HG03025 (cell line): ENCODE results near the gene EFCAB11.
"Not testable (repeated sequence)": the region's sequence is repeated elsewhere in the genome, so short reads cannot be mapped to it uniquely, and the experiment has no call there.

Experiments used
- ATAC-seq: cut with Tn5 transposase; IDR thresholded peaks from one replicate; pipeline ENCODE4 v1.9.1; 2021; ENCODE audit warnings: mild to moderate bottlenecking, moderate library complexity; ENCODE audit not compliant: unreplicated experiment, low FRiP score

Gene EFCAB11

GRCh38 chr14:89912667-89913211, 41.8 kb downstream of the EFCAB11 start:
- no peak for ATAC-seq

- no peak for ATAC-seq
Observed at GRCh38 chr14:89912221-89912620, 42.3 kb downstream of the EFCAB11 start.

- no peak for ATAC-seq
Observed at GRCh38 chr14:89911010-89911919, 43.3 kb downstream of the EFCAB11 start.

- ATAC-seq, result no peak
Observed at GRCh38 chr14:89910691-89911009, 43.9 kb downstream of the EFCAB11 start.

GRCh38 chr14:89909586-89909985, 44.9 kb downstream of the EFCAB11 start:
- ATAC-seq, result no peak

GRCh38 chr14:89908712-89909450, 45.6 kb downstream of the EFCAB11 start:
- no peak for ATAC-seq

DNA sequence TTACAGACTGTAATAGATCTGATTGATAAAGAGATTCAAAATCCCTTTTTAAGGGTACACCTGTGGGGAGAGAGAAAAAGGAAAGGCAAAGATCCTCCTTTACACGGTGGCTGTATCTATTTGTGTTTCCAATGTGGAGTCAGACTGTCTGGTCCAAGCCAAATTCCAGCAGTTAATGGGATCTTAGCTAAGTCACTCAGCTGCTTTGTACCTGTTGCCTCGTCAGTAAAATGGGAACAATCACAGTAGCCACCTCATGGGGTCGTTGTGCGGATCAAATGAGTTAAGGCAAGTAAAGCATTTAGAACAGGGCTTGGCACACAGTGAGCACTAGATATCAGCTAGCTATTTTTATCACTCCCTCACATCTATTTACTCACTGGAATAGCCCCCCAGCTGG, 46.9 kb downstream of the EFCAB11 start:
- no peak for ATAC-seq

DNA sequence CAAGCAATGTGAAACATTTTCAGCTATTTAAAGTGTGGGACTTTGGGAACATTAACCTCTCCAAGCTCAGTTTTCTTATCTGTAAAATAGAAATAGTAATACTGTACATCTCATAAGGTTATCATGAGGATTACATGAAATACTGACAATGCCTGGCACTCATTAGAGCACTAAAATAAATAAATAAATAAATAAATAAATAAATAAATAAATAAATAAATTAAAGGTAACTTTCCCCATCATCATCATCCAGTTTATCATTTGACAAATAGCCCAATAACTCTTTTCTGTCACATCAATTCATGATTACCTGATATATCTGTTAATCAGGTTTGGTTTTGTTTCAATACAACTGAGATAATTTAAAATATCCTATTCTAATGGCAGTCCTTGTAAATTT, 48.5 kb downstream of the EFCAB11 start:
- no peak for ATAC-seq

GRCh38 chr14:89903340-89903952, 51.1 kb downstream of the EFCAB11 start:
- no peak for ATAC-seq

- no peak for ATAC-seq
Observed at GRCh38 chr14:89902881-89903280, 51.6 kb downstream of the EFCAB11 start.

DNA sequence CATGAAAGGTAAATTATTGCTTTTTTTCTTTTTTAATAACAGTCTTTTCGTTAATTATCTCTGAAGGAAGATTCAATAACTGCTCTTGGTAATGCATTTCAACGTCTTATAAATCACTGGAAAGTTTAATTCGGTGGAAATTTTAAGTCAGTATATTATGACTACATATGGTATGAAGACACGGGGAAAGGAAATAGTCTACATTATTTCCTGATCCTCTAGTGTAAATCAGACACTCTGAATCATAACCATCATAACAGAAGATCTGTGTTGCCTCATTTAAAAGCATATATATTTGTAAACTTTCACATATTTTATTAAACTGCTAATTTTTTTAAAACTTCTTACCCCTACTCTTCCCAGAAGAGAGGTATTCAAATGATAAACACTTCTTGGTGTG, 53.7 kb downstream of the EFCAB11 start:
- no peak for ATAC-seq

DNA sequence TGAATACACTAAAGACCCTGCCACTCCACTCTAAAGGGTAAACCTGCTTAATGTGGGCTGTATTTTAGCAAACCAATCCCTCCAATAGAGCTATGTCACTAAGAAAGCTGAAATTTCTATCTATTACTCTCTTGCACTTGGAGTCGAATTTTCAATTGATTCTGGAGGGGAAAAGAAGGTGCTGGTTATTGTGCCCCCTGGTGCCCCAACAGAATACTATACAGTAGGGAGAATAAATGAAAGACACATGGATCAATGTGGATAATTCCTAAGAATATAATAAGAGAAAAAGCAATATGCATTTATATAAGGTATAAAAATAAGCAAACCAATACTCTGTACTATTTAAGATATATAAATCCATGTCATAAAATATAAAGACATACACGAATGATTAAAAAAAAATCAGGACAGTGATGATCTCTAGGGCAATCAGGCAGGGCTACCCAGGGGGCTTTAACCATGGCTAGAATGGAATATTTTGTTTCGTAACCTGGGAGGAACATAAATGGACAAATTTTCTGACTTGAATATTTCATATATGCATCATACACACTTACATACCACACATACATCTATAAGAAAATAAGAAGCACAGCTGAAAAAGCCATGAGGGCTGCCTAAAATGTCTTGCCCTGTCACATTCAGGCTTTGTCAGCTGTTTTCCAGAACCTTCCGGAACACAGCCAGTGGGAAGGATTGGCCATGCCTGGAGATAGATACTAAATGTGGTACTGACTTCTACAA, 54.4 kb downstream of the EFCAB11 start:
- ATAC-seq, result no peak

- ATAC-seq, result no peak
Observed at GRCh38 chr14:89899291-89899690, 55.2 kb downstream of the EFCAB11 start.

- not testable (repeated sequence) for ATAC-seq
Observed at GRCh38 chr14:89893388-89893787, 61.1 kb downstream of the EFCAB11 start.

GRCh38 chr14:89892953-89893352, 61.6 kb downstream of the EFCAB11 start:
- ATAC-seq, result no peak

DNA sequence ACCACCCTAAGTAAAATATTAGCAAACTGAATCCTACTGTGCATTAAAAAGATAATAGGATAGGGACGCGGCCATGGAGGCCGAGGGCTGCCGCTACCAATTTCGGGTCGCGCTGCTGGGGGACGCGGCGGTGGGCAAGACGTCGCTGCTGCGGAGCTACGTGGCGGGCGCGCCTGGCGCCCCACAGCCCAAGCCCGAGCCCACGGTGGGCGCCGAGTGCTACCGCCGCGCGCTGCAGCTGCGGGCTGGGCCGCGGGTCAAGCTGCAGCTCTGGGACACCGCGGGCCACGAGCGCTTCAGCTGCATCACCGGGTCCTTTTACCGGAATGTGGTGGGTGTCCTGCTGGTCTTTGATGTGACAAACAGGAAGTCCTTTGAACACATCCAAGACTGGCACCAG, 62.8 kb downstream of the EFCAB11 start:
- not testable (repeated sequence) for ATAC-seq

DNA sequence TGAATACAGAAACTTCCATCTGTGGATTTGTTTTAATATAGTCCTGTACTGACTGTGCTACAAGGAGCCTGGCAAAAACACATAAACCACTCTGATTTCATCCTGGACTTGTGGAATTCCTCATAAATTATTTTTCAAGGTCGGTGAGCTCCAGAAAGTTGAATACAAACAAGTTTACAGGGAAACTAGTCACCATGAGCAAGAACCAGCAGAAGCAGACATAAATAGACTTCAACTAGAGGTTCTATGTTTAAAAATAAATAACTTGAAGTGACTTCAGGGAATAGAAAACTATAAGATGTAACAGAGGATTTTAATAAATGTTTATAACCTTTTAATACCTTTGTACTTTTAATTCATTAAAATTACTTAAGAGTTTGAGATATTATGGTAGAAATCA, 63.5 kb downstream of the EFCAB11 start:
- no peak for ATAC-seq

DNA sequence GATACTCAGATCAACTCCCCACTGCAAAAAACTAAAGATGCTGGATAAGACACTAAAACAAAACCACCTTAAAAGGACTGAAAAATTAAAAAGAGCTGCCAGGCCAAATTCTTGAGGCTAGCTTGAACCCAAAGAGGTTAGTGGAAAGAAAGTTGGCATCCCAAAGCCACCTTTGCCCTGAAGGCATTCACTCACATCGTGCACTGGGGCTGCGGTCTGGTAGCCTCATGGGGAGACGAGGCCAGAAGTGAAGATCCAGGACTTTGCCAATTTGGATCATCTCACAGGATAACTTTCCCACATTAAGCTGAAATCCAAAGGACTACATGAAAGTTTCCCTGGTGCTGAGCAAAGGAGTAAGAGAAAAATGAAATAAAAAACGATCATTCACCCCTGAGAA, 63.9 kb downstream of the EFCAB11 start:
- ATAC-seq, result no peak

DNA sequence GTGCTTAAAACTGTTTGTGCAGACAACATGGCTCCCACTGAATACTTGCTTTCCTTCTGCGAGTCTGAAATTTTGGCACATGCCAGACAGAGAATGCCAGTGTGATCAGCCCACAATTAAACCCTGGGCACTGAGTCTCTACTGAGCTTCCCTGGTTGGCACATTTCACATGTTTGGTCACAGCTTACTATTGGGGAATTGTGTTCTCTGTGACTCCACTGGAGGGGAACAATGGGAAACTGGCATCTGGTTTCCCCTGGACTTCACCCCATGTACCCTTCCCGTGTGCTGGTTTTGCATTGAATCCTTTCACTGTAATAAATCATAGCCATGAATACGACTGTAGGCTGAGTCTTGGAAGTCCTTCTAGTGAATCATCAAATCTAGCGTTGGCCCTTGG, 64.9 kb downstream of the EFCAB11 start:
- ATAC-seq, result no peak

GRCh38 chr14:89884761-89885160, 69.8 kb downstream of the EFCAB11 start:
- no peak for ATAC-seq
